Stimulated activated CD8-positive, alpha-beta memory T cell treated with anti-CD3 and anti-CD28 coated beads, Interleukin-7, amount 100 ng/mL, for 1 hour (primary cell): ENCODE results near the gene DEFB124.
"Not testable (repeated sequence)": the region's sequence is repeated elsewhere in the genome, so short reads cannot be mapped to it uniquely, and the experiment has no call there.

ENCODE experiments used
- DNase-seq, 2 donors: peaks; one replicate each; pipeline ENCODE4 v3.0.0-alpha.2; 2020; ENCODE audit warnings: low read depth in 2 of 2

Gene DEFB124

DNA sequence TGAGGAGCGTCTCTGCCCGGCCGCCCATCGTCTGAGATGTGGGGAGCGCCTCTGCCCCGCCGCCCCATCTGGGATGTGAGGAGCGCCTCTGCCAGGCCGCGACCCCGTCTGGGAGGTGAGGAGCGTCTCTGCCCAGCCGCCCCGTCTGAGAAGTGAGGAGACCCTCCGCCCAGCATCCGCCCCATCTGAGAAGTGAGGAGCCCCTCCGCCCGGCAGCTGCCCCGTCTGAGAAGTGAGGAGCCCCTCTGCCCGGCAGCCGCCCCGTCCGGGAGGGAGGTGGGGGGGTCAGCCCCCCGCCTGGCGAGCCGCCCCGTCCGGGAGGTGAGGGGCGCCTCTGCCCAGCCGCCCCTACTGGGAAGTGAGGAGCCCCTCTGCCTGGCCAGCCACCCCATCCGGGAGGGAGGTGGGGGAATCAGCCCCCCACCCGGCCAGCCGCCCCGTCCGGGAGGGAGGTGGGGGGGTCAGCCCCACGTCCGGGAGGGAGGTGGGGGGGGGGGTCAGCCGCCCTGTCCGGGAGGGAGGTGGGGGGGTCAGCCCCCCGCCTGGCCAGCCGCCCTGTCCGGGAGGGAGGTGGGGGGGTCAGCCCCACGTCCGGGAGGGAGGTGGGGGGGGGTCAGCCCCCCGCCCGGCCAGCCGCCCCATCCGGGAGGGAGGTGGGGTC lies 47.9 kb downstream of the DEFB124 start:
- not testable (repeated sequence) for DNase-seq

GRCh38 chr20:31425797-31426196 lies 49.1 kb downstream of the DEFB124 start:
- DNase-seq, result no peak

GRCh38 chr20:31418307-31418706 lies 56.6 kb downstream of the DEFB124 start:
- DNase-seq, result no peak

DNA sequence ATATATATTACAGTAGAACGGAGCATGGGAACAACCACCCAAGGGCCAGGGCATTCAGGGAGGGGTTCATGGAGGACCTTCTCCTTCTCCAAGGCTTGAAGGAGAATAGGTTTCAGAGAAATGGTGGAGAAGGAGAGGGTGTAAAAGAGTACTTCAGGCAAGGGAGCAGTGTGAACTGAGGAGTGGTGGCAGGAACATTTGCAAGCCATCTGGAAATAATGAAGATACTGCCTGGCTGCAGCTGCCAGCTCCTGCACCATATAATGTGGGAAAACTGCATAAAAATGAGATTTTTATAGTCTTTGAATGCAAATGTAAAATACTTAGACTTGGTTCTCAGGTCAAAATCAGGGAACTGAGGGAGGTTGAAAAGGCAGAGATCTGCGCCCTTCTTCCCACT lies 59.3 kb downstream of the DEFB124 start:
- DNase-seq, result no peak
